ENCODE data around the gene RABGEF1. TPM values are rescaled to one million over a fixed set of nuclear protein-coding genes. Genes with fewer than 3 reads are reported as not detected.
A peak's percentile ranks its signal among the peaks of the same experiment; 100 is the strongest.
"Not testable (repeated sequence)": the region's sequence is repeated elsewhere in the genome, so short reads cannot be mapped to it uniquely, and the experiment has no call there.

The RABGEF1 gene
- total RNA-seq (15.9 TPM), polyA plus RNA-seq (ENCODE audit: insufficient read depth in 1 of 8, insufficient read length in 8 of 8, low replicate concordance in 1 of 8) (10 to 100 TPM; 17.2 to 22.8 (median 19.0) TPM)
- long read RNA-seq, donor 1, partial matches to known transcripts = 0 of 1 reads
- long read RNA-seq, donor 1, other reads (novel, unspliced or antisense) = 0 of 1 reads
- long read RNA-seq, donor 2 = 0 reads
- long read RNA-seq, donor 3, partial matches to known transcripts = 0 of 3 reads
- long read RNA-seq, donor 3, other reads (novel, unspliced or antisense) = 0 of 3 reads
- long read RNA-seq, donor 4 = 0 reads
- long read RNA-seq, donor 5, partial matches to known transcripts = 6 of 8 reads
- long read RNA-seq, donor 5, other reads (novel, unspliced or antisense) = 0 of 8 reads
- long read RNA-seq, donor 6, partial matches to known transcripts = 0 of 3 reads
- long read RNA-seq, donor 6, other reads (novel, unspliced or antisense) = 0 of 3 reads
- long read RNA-seq, donor 7, partial matches to known transcripts = 0 of 3 reads
- long read RNA-seq, donor 7, other reads (novel, unspliced or antisense) = 0 of 3 reads
- long read RNA-seq, donor 8, partial matches to known transcripts = 5 of 6 reads
- long read RNA-seq, donor 8, other reads (novel, unspliced or antisense) = 0 of 6 reads
- long read RNA-seq, donor 9, partial matches to known transcripts = 0 of 2 reads
- long read RNA-seq, donor 9, other reads (novel, unspliced or antisense) = 0 of 2 reads
- long read RNA-seq, donor 10, partial matches to known transcripts = 15 of 16 reads
- long read RNA-seq, donor 10, other reads (novel, unspliced or antisense) = 0 of 16 reads
- long read RNA-seq, donor 11, partial matches to known transcripts = 0 of 1 reads
- long read RNA-seq, donor 11, other reads (novel, unspliced or antisense) = 0 of 1 reads

- Histone ChIP-seq H3K27me3 (ENCODE audit: control insufficient read depth, insufficient read depth, low read length) (no peaks in the 10 kb centered on the region), H3K36me3 (ENCODE audit: control insufficient read depth, insufficient read depth, low read length) (peaks cover 11% of the 10 kb centered on the region), H3K4me3 (ENCODE audit: low read length) (peak within 1 kb of the TSS; percentile 95), H3K9me3 (replicated peaks; ENCODE audit: control insufficient read depth, low read depth, low read length) (peaks cover 6% of the 10 kb centered on the region), H3K27ac (ENCODE audit: low read length) (peak within 1 kb of the TSS; percentile 98), H3K4me1 (ENCODE audit: control insufficient read depth, insufficient read depth, low read length) (peaks cover 10% of the 10 kb centered on the region)
- WGBS (ENCODE audit: insufficient coverage) = under 1% methylated on average over 83 of the region's 85 CpGs
- peak; percentile 99 for DNase-seq
These were observed at the start of gene RABGEF1 for GRCh38 chr7:66740302-66740979. TSS of gene RABGEF1 (plus strand) at chr7:66740733. CDS start at chr7:66771900, 31,167 bp downstream.

DNA sequence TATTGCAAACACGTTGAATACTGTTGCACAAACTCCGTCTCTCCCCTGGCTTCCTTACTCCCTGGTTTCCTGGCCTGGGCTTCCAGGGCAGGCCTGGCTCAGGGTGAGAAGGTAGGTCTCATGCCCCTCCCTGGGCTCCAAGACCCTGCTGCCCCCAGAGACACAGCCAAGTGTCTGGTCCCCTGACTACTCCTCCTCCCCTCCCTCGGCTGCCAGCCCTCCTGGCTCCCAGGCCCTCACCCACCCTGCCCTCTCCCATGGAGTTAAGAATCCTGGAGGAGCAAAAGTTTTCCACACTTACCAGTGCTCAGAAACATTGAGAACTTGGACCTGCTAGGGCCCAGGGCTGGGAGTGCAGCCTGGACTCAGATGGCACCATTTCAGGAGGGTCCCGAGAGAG, 47.2 kb upstream of the RABGEF1 start:
- Histone ChIP-seq H3K27me3 (ENCODE audit: control insufficient read depth, insufficient read depth, low read length) (no peaks in the 10 kb centered on the region), H3K27ac (ENCODE audit: low read length) (no peak overlapping the region), H3K36me3 (ENCODE audit: control insufficient read depth, insufficient read depth, low read length) (peaks cover 14% of the 10 kb centered on the region), H3K9me3 (replicated peaks; ENCODE audit: control insufficient read depth, low read depth, low read length) (peaks cover 3% of the 10 kb centered on the region), H3K4me3 (ENCODE audit: low read length) (no peak overlapping the region), H3K4me1 (ENCODE audit: control insufficient read depth, insufficient read depth, low read length) (peaks cover 20% of the 10 kb centered on the region)
- no peak for DNase-seq
- 56% methylated on average over 3 of the region's 4 CpGs for WGBS (ENCODE audit: insufficient coverage)

- 97% methylated on average over 11 of the region's 11 CpGs for WGBS (ENCODE audit: insufficient coverage)
- Histone ChIP-seq H3K27ac (ENCODE audit: low read length) (no peak overlapping the region), H3K4me1 (ENCODE audit: control insufficient read depth, insufficient read depth, low read length) (peaks cover 20% of the 10 kb centered on the region), H3K27me3 (ENCODE audit: control insufficient read depth, insufficient read depth, low read length) (no peaks in the 10 kb centered on the region), H3K4me3 (ENCODE audit: low read length) (no peak overlapping the region), H3K36me3 (ENCODE audit: control insufficient read depth, insufficient read depth, low read length) (peaks cover 16% of the 10 kb centered on the region), H3K9me3 (replicated peaks; ENCODE audit: control insufficient read depth, low read depth, low read length) (no peaks in the 10 kb centered on the region)
- DNase-seq = no peak
These were observed 46.2 kb upstream of the RABGEF1 start for GRCh38 chr7:66694286-66694685.

DNA sequence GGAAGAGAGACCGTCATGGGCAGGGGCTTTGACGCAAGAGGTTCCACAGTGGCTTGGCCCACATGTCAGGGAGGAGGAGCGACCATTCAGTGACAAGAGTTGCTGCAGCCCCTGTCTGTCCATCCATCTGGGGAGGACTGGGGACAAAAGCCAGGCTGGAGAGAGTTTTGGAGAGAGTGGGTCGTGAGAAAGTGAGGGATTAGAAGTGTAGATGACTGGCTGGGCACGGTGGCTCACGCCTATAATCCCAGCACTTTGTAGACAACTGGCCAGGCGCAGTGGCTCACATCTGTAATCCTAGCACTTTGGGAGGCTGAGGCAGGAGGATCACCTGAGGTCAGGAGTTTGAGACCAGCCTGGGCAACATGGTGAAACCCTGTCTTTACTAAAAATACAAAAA, 45.1 kb upstream of the RABGEF1 start:
- not testable (repeated sequence) for H3K9me3 ChIP-seq (replicated peaks; ENCODE audit: control insufficient read depth, low read depth, low read length); H3K27ac ChIP-seq (ENCODE audit: low read length); H3K4me3 ChIP-seq (ENCODE audit: low read length); DNase-seq; H3K27me3 ChIP-seq (ENCODE audit: control insufficient read depth, insufficient read depth, low read length)
- 78% methylated on average over 6 of the region's 7 CpGs for WGBS (ENCODE audit: insufficient coverage)
- Histone ChIP-seq H3K36me3 (ENCODE audit: control insufficient read depth, insufficient read depth, low read length) (peaks cover 16% of the 10 kb centered on the region), H3K4me1 (ENCODE audit: control insufficient read depth, insufficient read depth, low read length) (peaks cover 24% of the 10 kb centered on the region)

DNA sequence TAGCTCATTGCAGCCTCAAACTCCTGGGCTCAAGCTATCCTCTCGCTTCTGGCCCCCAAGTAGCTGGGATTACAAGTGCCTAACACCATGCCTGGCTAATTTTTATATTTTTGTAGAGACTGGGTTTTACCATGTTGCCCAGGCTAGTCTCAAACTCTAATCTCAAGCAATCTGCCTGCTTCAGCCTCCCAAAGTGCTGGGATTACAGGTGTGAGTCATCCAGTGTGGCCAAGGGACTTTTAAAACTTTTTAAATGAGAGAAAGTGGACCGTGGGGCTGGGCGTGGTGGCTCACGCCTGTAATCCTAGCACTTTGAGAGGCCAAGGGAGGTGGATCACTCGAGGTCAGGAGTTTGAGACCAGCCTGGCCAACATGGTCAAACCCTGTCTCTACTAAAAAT, 44.4 kb upstream of the RABGEF1 start:
- not testable (repeated sequence) for H3K9me3 ChIP-seq (replicated peaks; ENCODE audit: control insufficient read depth, low read depth, low read length); DNase-seq; H3K4me3 ChIP-seq (ENCODE audit: low read length); H3K27me3 ChIP-seq (ENCODE audit: control insufficient read depth, insufficient read depth, low read length); H3K27ac ChIP-seq (ENCODE audit: low read length)
- WGBS (ENCODE audit: insufficient coverage) = 94% methylated on average over 4 of the region's 5 CpGs
- peaks cover 24% of the 10 kb centered on the region for H3K4me1 ChIP-seq (ENCODE audit: control insufficient read depth, insufficient read depth, low read length)
- H3K36me3 ChIP-seq (ENCODE audit: control insufficient read depth, insufficient read depth, low read length) = peaks cover 16% of the 10 kb centered on the region

GRCh38 chr7:66696774-66697191, 43.8 kb upstream of the RABGEF1 start:
- peak; percentile 56 for DNase-seq
- WGBS (ENCODE audit: insufficient coverage) = 50% methylated on average over 1 of the region's 2 CpGs
- peak overlapping the region; percentile 29 for H3K27ac ChIP-seq (ENCODE audit: low read length)

GRCh38 chr7:66697449-66698438, 42.8 kb upstream of the RABGEF1 start:
- Histone ChIP-seq H3K9me3 (replicated peaks; ENCODE audit: control insufficient read depth, low read depth, low read length) (no peaks in the 10 kb centered on the region), H3K27me3 (ENCODE audit: control insufficient read depth, insufficient read depth, low read length) (no peaks in the 10 kb centered on the region), H3K4me1 (ENCODE audit: control insufficient read depth, insufficient read depth, low read length) (peaks cover 23% of the 10 kb centered on the region), H3K36me3 (ENCODE audit: control insufficient read depth, insufficient read depth, low read length) (peaks cover 9% of the 10 kb centered on the region), H3K27ac (ENCODE audit: low read length) (peak overlapping the region; percentile 29), H3K4me3 (ENCODE audit: low read length) (no peak overlapping the region)
- WGBS (ENCODE audit: insufficient coverage) = 20% methylated on average over 20 of the region's 20 CpGs
- peak; percentile 61 for DNase-seq

More at GRCh38 chr7:66696774-66697191, 43.8 kb upstream of the RABGEF1 start:
- H3K36me3 ChIP-seq (ENCODE audit: control insufficient read depth, insufficient read depth, low read length) = peaks cover 16% of the 10 kb centered on the region
- peaks cover 24% of the 10 kb centered on the region for H3K4me1 ChIP-seq (ENCODE audit: control insufficient read depth, insufficient read depth, low read length)
- H3K9me3 ChIP-seq (replicated peaks; ENCODE audit: control insufficient read depth, low read depth, low read length) = no peaks in the 10 kb centered on the region
- no peaks in the 10 kb centered on the region for H3K27me3 ChIP-seq (ENCODE audit: control insufficient read depth, insufficient read depth, low read length)
- H3K4me3 ChIP-seq (ENCODE audit: low read length) = no peak overlapping the region

GRCh38 chr7:66698652-66699205, 41.8 kb upstream of the RABGEF1 start:
- Histone ChIP-seq H3K9me3 (replicated peaks; ENCODE audit: control insufficient read depth, low read depth, low read length) (no peaks in the 10 kb centered on the region), H3K4me1 (ENCODE audit: control insufficient read depth, insufficient read depth, low read length) (peaks cover 21% of the 10 kb centered on the region), H3K27ac (ENCODE audit: low read length) (no peak overlapping the region), H3K4me3 (ENCODE audit: low read length) (no peak overlapping the region), H3K27me3 (ENCODE audit: control insufficient read depth, insufficient read depth, low read length) (no peaks in the 10 kb centered on the region), H3K36me3 (ENCODE audit: control insufficient read depth, insufficient read depth, low read length) (peaks cover 6% of the 10 kb centered on the region)
- DNase-seq = no peak
- 79% methylated on average over 9 of the region's 10 CpGs for WGBS (ENCODE audit: insufficient coverage)

- Histone ChIP-seq H3K4me3 (ENCODE audit: low read length) (no peak overlapping the region), H3K9me3 (replicated peaks; ENCODE audit: control insufficient read depth, low read depth, low read length) (no peaks in the 10 kb centered on the region), H3K4me1 (ENCODE audit: control insufficient read depth, insufficient read depth, low read length) (peaks cover 21% of the 10 kb centered on the region), H3K36me3 (ENCODE audit: control insufficient read depth, insufficient read depth, low read length) (peaks cover 2% of the 10 kb centered on the region), H3K27me3 (ENCODE audit: control insufficient read depth, insufficient read depth, low read length) (no peaks in the 10 kb centered on the region), H3K27ac (ENCODE audit: low read length) (no peak overlapping the region)
- peak; percentile 55 for DNase-seq
- WGBS (ENCODE audit: insufficient coverage) = 17% methylated on average over 6 of the region's 6 CpGs
These were observed 40.5 kb upstream of the RABGEF1 start for GRCh38 chr7:66699998-66700397.

Data from muscle of leg (tissue), 16 donors.